ENCODE measurements around the gene IZUMO3. TPM values are rescaled to one million over a fixed set of nuclear protein-coding genes. Genes with fewer than 3 reads are reported as not detected.

IZUMO3 gene
- total RNA-seq, 1 donor from 2014 or later: not detected

- no peaks in the 10 kb centered on the region for H3K36me3 Mint-ChIP-seq (ENCODE audit: low read depth)
- no peak for DNase-seq
- peaks cover 9% of the 10 kb centered on the region for H3K9me3 Mint-ChIP-seq
- no peak overlapping the region for H3K4me3 Mint-ChIP-seq
- no peaks in the 10 kb centered on the region for H3K27me3 Mint-ChIP-seq
- no peaks in the 10 kb centered on the region for H3K4me1 Mint-ChIP-seq
- intact Hi-C loops (cut with micrococcal nuclease): no loop called here
- H3K27ac Mint-ChIP-seq: no peak overlapping the region
These were observed 41.2 kb downstream of the IZUMO3 start for GRCh38 chr9:24504521-24504920.

GRCh38 chr9:24502206-24502937, 43.3 kb downstream of the IZUMO3 start:
- H3K4me1 Mint-ChIP-seq: no peaks in the 10 kb centered on the region
- no peak overlapping the region for H3K27ac Mint-ChIP-seq
- no peaks in the 10 kb centered on the region for H3K36me3 Mint-ChIP-seq (ENCODE audit: low read depth)
- H3K27me3 Mint-ChIP-seq: no peaks in the 10 kb centered on the region
- H3K9me3 Mint-ChIP-seq: peaks cover 8% of the 10 kb centered on the region
- intact Hi-C loops (cut with micrococcal nuclease): loop anchor here (2.0 kb wide), 1 partner anchor 26 kb away; no protein-coding TSS in a partner anchor
- H3K4me3 Mint-ChIP-seq: no peak overlapping the region
- no peak for DNase-seq

DNA sequence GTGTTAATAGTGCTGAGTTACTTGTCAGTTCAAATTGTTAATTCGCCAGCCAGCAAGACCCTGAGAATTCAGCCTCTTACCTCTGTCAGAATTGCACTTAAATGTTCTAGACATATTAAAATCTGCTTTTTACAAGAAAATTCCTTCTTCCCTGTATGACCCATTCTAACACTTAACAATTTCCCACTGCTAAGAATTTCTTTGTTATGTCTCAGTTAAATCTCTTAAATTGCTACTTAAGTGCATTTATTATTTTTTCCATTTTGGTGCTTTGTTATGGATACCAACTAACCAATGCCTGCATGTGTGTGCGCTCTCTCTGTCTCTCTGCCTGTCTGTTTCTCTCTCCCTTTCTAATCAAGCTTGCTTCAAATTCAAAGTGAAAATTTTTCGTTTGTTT, 44.9 kb downstream of the IZUMO3 start:
- H3K4me3 Mint-ChIP-seq: no peak overlapping the region
- H3K27me3 Mint-ChIP-seq: no peaks in the 10 kb centered on the region
- H3K27ac Mint-ChIP-seq: no peak overlapping the region
- H3K36me3 Mint-ChIP-seq (ENCODE audit: low read depth): no peaks in the 10 kb centered on the region
- H3K4me1 Mint-ChIP-seq: no peaks in the 10 kb centered on the region
- intact Hi-C loops (cut with micrococcal nuclease): no loop called here
- DNase-seq: no peak
- H3K9me3 Mint-ChIP-seq: peaks cover 8% of the 10 kb centered on the region

- Mint-ChIP-seq H3K27ac (no peak overlapping the region), H3K9me3 (peaks cover 12% of the 10 kb centered on the region), H3K27me3 (no peaks in the 10 kb centered on the region), H3K4me1 (no peaks in the 10 kb centered on the region), H3K4me3 (no peak overlapping the region), H3K36me3 (ENCODE audit: low read depth) (no peaks in the 10 kb centered on the region)
- DNase-seq: no peak
- intact Hi-C loops (cut with micrococcal nuclease): no loop called here
These were observed 47.1 kb downstream of the IZUMO3 start for GRCh38 chr9:24498632-24499031.

- H3K9me3 Mint-ChIP-seq: peaks cover 12% of the 10 kb centered on the region
- no peak for DNase-seq
- intact Hi-C loops (cut with micrococcal nuclease): no loop called here
These were observed 48.0 kb downstream of the IZUMO3 start for GRCh38 chr9:24497671-24498070.

More at GRCh38 chr9:24497671-24498070, 48.0 kb downstream of the IZUMO3 start:
- no peak overlapping the region for H3K4me3 Mint-ChIP-seq
- no peak overlapping the region for H3K27ac Mint-ChIP-seq
- no peaks in the 10 kb centered on the region for H3K27me3 Mint-ChIP-seq
- no peaks in the 10 kb centered on the region for H3K36me3 Mint-ChIP-seq (ENCODE audit: low read depth)
- H3K4me1 Mint-ChIP-seq: no peaks in the 10 kb centered on the region
